Ishikawa (cell line): Measurements from ENCODE around the gene TRIL.

Experiments
- CEBPB ChIP-seq: IDR thresholded peaks from 2 replicates; pipeline ENCODE4 v1.6.1; 2012
- CREB1 ChIP-seq: IDR thresholded peaks from 2 replicates; pipeline ENCODE4 v1.6.1; 2012; ENCODE audit warnings: low read depth
- EGR1 ChIP-seq: IDR thresholded peaks from 2 replicates; pipeline ENCODE4 v1.6.1; 2012
- EP300 ChIP-seq: IDR thresholded peaks from 2 replicates; pipeline ENCODE4 v1.6.1; 2012; ENCODE audit warnings: borderline replicate concordance
- MAX ChIP-seq: IDR thresholded peaks from 2 replicates; pipeline ENCODE4 v1.6.1; 2012
- NFIC ChIP-seq: IDR thresholded peaks from 2 replicates; pipeline ENCODE4 v1.6.1; 2012
- RAD21 ChIP-seq: IDR thresholded peaks from 2 replicates; pipeline ENCODE4 v1.6.1; 2012; ENCODE audit warnings: low read depth
- TAF1 ChIP-seq: IDR thresholded peaks from 2 replicates; pipeline ENCODE4 v1.6.1; 2012; ENCODE audit warnings: low read depth, mild to moderate bottlenecking
- YY1 ChIP-seq: IDR thresholded peaks from 2 replicates; pipeline ENCODE4 v1.6.1; 2012; ENCODE audit warnings: low read depth
- ZBTB7A ChIP-seq: IDR thresholded peaks from 2 replicates; pipeline ENCODE4 v1.6.1; 2012; ENCODE audit warnings: low read depth
- TF ChIP-seq, protein P1 (sequence below): IDR thresholded peaks from 2 replicates; pipeline ENCODE4 v1.6.1; 2012
- TF ChIP-seq, protein P2 (sequence below): IDR thresholded peaks from 2 replicates; pipeline ENCODE4 v1.6.1; 2012; ENCODE audit warnings: low read depth, mild to moderate bottlenecking

- TF ChIP-seq TAF1, result 0 out of 2 replicates have a peak, but pooled peaks have one; percentile 37
- peak; percentile 11; the same call in 1 of the 2 replicates for TF ChIP-seq RAD21
- peak; percentile 72 for TF ChIP-seq MAX
- TF ChIP-seq CREB1, result no peak
- TF ChIP-seq CEBPB, result no peak
- peak; percentile 74 for TF ChIP-seq NFIC
- TF ChIP-seq EP300, result no peak; the same call in 1 of the 2 replicates
- no peak; the same call in 1 of the 2 replicates for TF ChIP-seq YY1
- TF ChIP-seq, protein P1, sequence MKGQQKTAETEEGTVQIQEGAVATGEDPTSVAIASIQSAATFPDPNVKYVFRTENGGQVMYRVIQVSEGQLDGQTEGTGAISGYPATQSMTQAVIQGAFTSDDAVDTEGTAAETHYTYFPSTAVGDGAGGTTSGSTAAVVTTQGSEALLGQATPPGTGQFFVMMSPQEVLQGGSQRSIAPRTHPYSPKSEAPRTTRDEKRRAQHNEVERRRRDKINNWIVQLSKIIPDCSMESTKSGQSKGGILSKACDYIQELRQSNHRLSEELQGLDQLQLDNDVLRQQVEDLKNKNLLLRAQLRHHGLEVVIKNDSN, result no peak
- TF ChIP-seq ZBTB7A, result no peak
- TF ChIP-seq, protein P2, sequence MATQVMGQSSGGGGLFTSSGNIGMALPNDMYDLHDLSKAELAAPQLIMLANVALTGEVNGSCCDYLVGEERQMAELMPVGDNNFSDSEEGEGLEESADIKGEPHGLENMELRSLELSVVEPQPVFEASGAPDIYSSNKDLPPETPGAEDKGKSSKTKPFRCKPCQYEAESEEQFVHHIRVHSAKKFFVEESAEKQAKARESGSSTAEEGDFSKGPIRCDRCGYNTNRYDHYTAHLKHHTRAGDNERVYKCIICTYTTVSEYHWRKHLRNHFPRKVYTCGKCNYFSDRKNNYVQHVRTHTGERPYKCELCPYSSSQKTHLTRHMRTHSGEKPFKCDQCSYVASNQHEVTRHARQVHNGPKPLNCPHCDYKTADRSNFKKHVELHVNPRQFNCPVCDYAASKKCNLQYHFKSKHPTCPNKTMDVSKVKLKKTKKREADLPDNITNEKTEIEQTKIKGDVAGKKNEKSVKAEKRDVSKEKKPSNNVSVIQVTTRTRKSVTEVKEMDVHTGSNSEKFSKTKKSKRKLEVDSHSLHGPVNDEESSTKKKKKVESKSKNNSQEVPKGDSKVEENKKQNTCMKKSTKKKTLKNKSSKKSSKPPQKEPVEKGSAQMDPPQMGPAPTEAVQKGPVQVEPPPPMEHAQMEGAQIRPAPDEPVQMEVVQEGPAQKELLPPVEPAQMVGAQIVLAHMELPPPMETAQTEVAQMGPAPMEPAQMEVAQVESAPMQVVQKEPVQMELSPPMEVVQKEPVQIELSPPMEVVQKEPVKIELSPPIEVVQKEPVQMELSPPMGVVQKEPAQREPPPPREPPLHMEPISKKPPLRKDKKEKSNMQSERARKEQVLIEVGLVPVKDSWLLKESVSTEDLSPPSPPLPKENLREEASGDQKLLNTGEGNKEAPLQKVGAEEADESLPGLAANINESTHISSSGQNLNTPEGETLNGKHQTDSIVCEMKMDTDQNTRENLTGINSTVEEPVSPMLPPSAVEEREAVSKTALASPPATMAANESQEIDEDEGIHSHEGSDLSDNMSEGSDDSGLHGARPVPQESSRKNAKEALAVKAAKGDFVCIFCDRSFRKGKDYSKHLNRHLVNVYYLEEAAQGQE, result no peak
- peak; percentile 47; the same call in 1 of the 2 replicates for TF ChIP-seq EGR1
Observed at GRCh38 chr7:28958235-28958979, at the start of gene TRIL.
